ENCODE results near the gene TBC1D22A.

DNA sequence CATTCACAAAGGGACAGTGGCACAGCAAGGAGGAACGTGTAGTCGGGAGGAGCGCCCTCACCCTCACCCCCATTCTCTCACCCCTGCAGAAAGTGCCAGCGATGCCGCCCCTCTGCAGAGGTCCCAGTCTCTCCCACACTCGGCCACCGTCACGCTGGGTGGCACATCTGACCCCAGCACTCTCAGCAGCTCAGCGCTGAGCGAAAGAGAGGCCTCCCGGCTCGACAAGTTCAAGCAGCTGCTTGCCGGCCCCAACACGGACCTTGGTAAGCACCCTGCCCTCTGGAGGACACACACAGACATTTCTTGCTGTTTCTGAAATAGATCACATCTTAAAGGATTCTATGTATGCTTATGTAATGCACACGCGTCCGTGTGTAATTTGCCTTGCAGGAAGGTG is 34.9 kb downstream of the TBC1D22A start:
- TF ChIP-seq RBBP5 (IDR thresholded peaks at IDR 0.05; ENCODE audit: borderline replicate concordance, insufficient read depth, low read length, poor library complexity, severe bottlenecking) = no peak
- TF ChIP-seq, protein P1, sequence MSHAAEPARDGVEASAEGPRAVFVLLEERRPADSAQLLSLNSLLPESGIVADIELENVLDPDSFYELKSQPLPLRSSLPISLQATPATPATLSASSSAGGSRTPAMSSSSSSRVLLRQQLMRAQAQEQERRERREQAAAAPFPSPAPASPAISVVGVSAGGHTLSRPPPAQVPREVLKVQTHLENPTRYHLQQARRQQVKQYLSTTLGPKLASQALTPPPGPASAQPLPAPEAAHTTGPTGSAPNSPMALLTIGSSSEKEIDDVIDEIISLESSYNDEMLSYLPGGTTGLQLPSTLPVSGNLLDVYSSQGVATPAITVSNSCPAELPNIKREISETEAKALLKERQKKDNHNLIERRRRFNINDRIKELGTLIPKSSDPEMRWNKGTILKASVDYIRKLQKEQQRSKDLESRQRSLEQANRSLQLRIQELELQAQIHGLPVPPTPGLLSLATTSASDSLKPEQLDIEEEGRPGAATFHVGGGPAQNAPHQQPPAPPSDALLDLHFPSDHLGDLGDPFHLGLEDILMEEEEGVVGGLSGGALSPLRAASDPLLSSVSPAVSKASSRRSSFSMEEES (CRISPR knock-in tag; IDR thresholded peaks at IDR 0.05) = no peak
- TF ChIP-seq, protein P2, sequence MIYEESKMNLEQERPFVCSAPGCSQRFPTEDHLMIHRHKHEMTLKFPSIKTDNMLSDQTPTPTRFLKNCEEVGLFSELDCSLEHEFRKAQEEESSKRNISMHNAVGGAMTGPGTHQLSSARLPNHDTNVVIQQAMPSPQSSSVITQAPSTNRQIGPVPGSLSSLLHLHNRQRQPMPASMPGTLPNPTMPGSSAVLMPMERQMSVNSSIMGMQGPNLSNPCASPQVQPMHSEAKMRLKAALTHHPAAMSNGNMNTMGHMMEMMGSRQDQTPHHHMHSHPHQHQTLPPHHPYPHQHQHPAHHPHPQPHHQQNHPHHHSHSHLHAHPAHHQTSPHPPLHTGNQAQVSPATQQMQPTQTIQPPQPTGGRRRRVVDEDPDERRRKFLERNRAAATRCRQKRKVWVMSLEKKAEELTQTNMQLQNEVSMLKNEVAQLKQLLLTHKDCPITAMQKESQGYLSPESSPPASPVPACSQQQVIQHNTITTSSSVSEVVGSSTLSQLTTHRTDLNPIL (CRISPR knock-in tag; IDR thresholded peaks at IDR 0.05) = no peak

Measured in K562 (cell line).